ENCODE measurements around the gene RNF41. TPM values are rescaled to one million over a fixed set of nuclear protein-coding genes. Genes with fewer than 3 reads are reported as not detected.

RNF41 gene
- total RNA-seq, 2 experiments from 2014 or later = 23.4 to 27.4 TPM

GRCh38 chr12:56244494-56244893, 22.8 kb upstream of the RNF41 start:
- Mint-ChIP-seq H3K4me1 (ENCODE audit: low read depth) (no peaks in the 10 kb centered on the region), H3K27me3 (no peaks in the 10 kb centered on the region), H3K4me3 (no peak overlapping the region), H3K36me3 (ENCODE audit: low read depth) (peaks cover 22% of the 10 kb centered on the region), H3K9me3 (no peaks in the 10 kb centered on the region), H3K27ac (no peak overlapping the region)
- ChIA-PET CTCF (interaction anchor here (1.1 kb wide), 1 partner anchor 102 kb away, joined by 3 read pairs; no protein-coding TSS in a partner anchor), POLR2A (no interaction called here)
- ATAC-seq = no peak
- no peak for TF ChIP-seq CTCF (IDR thresholded peaks at IDR 0.05)
- intact Hi-C loops (cut with micrococcal nuclease) = no loop called here
- DNase-seq = no peak

GRCh38 chr12:56243731-56244181, 22.0 kb upstream of the RNF41 start:
- intact Hi-C loops (cut with micrococcal nuclease) = no loop called here
- ChIA-PET CTCF (no interaction called here), POLR2A (interaction anchor here (1.0 kb wide), 1 partner anchor 17 kb away, joined by 3 read pairs; no protein-coding TSS in a partner anchor)
- no peaks in the 10 kb centered on the region for H3K9me3 Mint-ChIP-seq
- no peak for TF ChIP-seq CTCF (IDR thresholded peaks at IDR 0.05)
- H3K4me3 Mint-ChIP-seq = no peak overlapping the region
- no peak overlapping the region for H3K27ac Mint-ChIP-seq
- no peak for DNase-seq
- no peaks in the 10 kb centered on the region for H3K4me1 Mint-ChIP-seq (ENCODE audit: low read depth)
- no peak for ATAC-seq
- no peaks in the 10 kb centered on the region for H3K27me3 Mint-ChIP-seq
- H3K36me3 Mint-ChIP-seq (ENCODE audit: low read depth) = peaks cover 19% of the 10 kb centered on the region

- Mint-ChIP-seq H3K36me3 (ENCODE audit: low read depth) (peaks cover 19% of the 10 kb centered on the region), H3K4me1 (ENCODE audit: low read depth) (no peaks in the 10 kb centered on the region), H3K4me3 (no peak overlapping the region), H3K27me3 (no peaks in the 10 kb centered on the region), H3K27ac (no peak overlapping the region), H3K9me3 (no peaks in the 10 kb centered on the region)
- TF ChIP-seq CTCF (IDR thresholded peaks at IDR 0.05) = no peak
- ChIA-PET CTCF (no interaction called here), POLR2A (interaction anchor here (0.7 kb wide), 1 partner anchor 125 kb away, joined by 3 read pairs; no protein-coding TSS in a partner anchor)
- ATAC-seq = no peak
- DNase-seq = no peak
- intact Hi-C loops (cut with micrococcal nuclease) = no loop called here
Measured at GRCh38 chr12:56242986-56243385, 21.3 kb upstream of the RNF41 start.

GRCh38 chr12:56241424-56242303, 19.9 kb upstream of the RNF41 start:
- Mint-ChIP-seq H3K4me1 (ENCODE audit: low read depth) (no peaks in the 10 kb centered on the region), H3K36me3 (ENCODE audit: low read depth) (peaks cover 17% of the 10 kb centered on the region), H3K27ac (no peak overlapping the region), H3K27me3 (no peaks in the 10 kb centered on the region), H3K4me3 (no peak overlapping the region), H3K9me3 (no peaks in the 10 kb centered on the region)
- POLR2A ChIA-PET = interaction anchor here (1.3 kb wide), 1 partner anchor 11 kb away, joined by 3 read pairs; no protein-coding TSS in a partner anchor
- intact Hi-C loops (cut with micrococcal nuclease) = no loop called here
- DNase-seq (no peak), ATAC-seq (no peak)
- TF ChIP-seq CTCF (IDR thresholded peaks at IDR 0.05) = no peak
- CTCF ChIA-PET = no interaction called here

- ATAC-seq = no peak
- Mint-ChIP-seq H3K36me3 (ENCODE audit: low read depth) (peaks cover 4% of the 10 kb centered on the region), H3K27ac (no peak overlapping the region), H3K4me3 (no peak overlapping the region), H3K27me3 (no peaks in the 10 kb centered on the region), H3K4me1 (ENCODE audit: low read depth) (no peaks in the 10 kb centered on the region), H3K9me3 (no peaks in the 10 kb centered on the region)
- intact Hi-C loops (cut with micrococcal nuclease) = no loop called here
- ChIA-PET CTCF (no interaction called here), POLR2A (interaction anchor here (0.6 to 1.1 kb wide), 2 partner anchors 57 to 66 kb away, joined by 3 read pairs; no protein-coding TSS in a partner anchor)
- no peak for TF ChIP-seq CTCF (IDR thresholded peaks at IDR 0.05)
- DNase-seq = no peak
Measured at GRCh38 chr12:56237552-56237951, 15.8 kb upstream of the RNF41 start.

All from activated CD8-positive, alpha-beta T cell treated with anti-CD3 and anti-CD28 coated beads for 36 hours (primary cell).